Measurements from ENCODE around the gene LDLRAD3.

DNA sequence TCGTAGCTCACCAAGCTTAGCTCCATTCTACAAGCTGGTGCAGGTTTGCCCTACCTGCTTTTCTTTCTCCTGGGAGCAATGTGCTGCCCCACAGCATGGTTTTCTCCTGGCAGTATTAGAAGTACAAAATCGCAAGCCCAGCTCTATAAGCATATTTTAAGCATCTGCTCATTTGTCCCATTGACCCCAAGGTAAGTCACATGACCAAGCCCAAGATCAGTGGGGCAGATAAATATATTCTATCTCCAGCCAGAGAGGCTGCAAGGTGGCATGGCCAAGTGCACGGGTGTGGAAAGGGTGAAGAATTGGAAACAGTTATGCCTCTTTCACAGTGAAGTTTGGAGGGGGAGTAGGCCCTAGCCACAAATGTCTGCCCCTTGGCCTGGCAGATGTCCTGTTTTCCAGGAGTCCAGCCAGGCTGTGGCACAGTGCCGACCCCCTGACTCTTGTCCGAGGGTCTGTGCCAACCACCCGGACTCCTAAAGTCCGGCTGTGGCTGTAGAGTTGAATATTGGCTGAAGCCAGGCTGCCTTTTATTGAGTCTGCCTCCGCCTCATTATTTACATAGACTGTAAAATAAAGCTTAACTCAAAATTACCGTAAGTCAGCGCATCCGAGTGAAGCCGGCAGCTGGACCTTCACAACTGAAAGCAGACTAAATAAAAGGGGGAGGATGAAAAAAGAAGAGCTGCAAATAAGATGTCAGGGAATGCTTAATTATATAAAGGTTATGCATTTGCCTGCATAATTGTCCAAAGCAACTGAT, 179.7 kb downstream of the LDLRAD3 start:
- TF ChIP-seq CTCF (conservative IDR thresholded peaks at IDR 0.05; ENCODE audit: low read length) (no peak), EZH2phosphoT487 (IDR thresholded peaks at IDR 0.05; ENCODE audit: borderline replicate concordance, low read depth, low read length) (no peak)
